Astrocyte (in vitro differentiated cells and primary cell): ENCODE results near the gene NEURL4. TPM values are rescaled to one million over a fixed set of nuclear protein-coding genes. Genes with fewer than 3 reads are reported as not detected.
A peak's percentile ranks its signal among the peaks of the same experiment; 100 is the strongest.

ENCODE experiments used
- DNase-seq: peaks from one replicate; pipeline ENCODE4 v3.0.0-alpha.2; 2010; ENCODE audit warnings: low read depth
- FAIRE-seq: peaks from 2 replicates; lab custom pipeline; 2011; peaks lifted over from hg19 to GRCh38; lab: Jason Lieb, UNC
- H2AFZ ChIP-seq: 2 replicates; pipeline ENCODE4 v1.6.0; 2012; ENCODE audit warnings: low read depth, low read length, inconsistent platforms
- H3K27ac ChIP-seq: 2 replicates; pipeline ENCODE4 v1.5.1; 2011; ENCODE audit warnings: low read depth, low read length, inconsistent platforms
- H3K27me3 ChIP-seq: 2 replicates; pipeline ENCODE4 v1.6.0; 2011; ENCODE audit warnings: low read length, inconsistent platforms; ENCODE audit not compliant: insufficient read depth
- H3K36me3 ChIP-seq: 2 replicates; pipeline ENCODE4 v1.5.1; 2011; ENCODE audit warnings: low read length, inconsistent platforms; ENCODE audit not compliant: insufficient read depth
- H3K4me1 ChIP-seq: 2 replicates; pipeline ENCODE4 v1.5.1; 2011; ENCODE audit warnings: low read length, inconsistent platforms; ENCODE audit not compliant: insufficient read depth
- H3K4me2 ChIP-seq: 2 replicates; pipeline ENCODE4 v1.6.0; 2012; ENCODE audit warnings: low read length, inconsistent platforms
- H3K4me3 ChIP-seq: 2 replicates; pipeline ENCODE4 v1.5.1; 2011; ENCODE audit warnings: low read depth, mild to moderate bottlenecking, low read length, inconsistent platforms; ENCODE audit not compliant: insufficient read depth
- H3K79me2 ChIP-seq: 2 replicates; pipeline ENCODE4 v1.6.0; 2012; ENCODE audit warnings: mild to moderate bottlenecking, low read length, inconsistent platforms; ENCODE audit not compliant: insufficient read depth
- H3K9ac ChIP-seq: 2 replicates; pipeline ENCODE4 v1.6.0; 2012; ENCODE audit warnings: mild to moderate bottlenecking, low read length, inconsistent platforms
- H3K9me3 ChIP-seq: 2 replicates; pipeline ENCODE4 v1.5.1; 2012; ENCODE audit warnings: low read depth, mild to moderate bottlenecking, low read length, inconsistent platforms; ENCODE audit not compliant: insufficient read depth
- H4K20me1 ChIP-seq: 2 replicates; pipeline ENCODE4 v1.6.0; 2012; ENCODE audit warnings: low read length, inconsistent platforms; ENCODE audit not compliant: insufficient read depth
- H3K27ac Mint-ChIP-seq: one replicate; pipeline ENCODE4 v1.8.0; 2021; ENCODE audit warnings: mild to moderate bottlenecking, mixed read lengths; ENCODE audit not compliant: unreplicated experiment
- H3K27me3 Mint-ChIP-seq: one replicate; pipeline ENCODE4 v1.8.0; 2021; ENCODE audit warnings: low read depth, mixed read lengths; ENCODE audit not compliant: unreplicated experiment
- H3K36me3 Mint-ChIP-seq: one replicate; pipeline ENCODE4 v1.8.0; 2021; ENCODE audit warnings: low read depth, mixed read lengths; ENCODE audit not compliant: unreplicated experiment
- H3K4me1 Mint-ChIP-seq: one replicate; pipeline ENCODE4 v1.8.0; 2021; ENCODE audit warnings: low read depth, mixed read lengths; ENCODE audit not compliant: unreplicated experiment
- H3K4me3 Mint-ChIP-seq: one replicate; pipeline ENCODE4 v1.8.0; 2021; ENCODE audit warnings: mild to moderate bottlenecking, moderate library complexity, mixed read lengths; ENCODE audit not compliant: unreplicated experiment
- H3K9me3 Mint-ChIP-seq: one replicate; pipeline ENCODE4 v1.8.0; 2021; ENCODE audit warnings: mild to moderate bottlenecking, mixed read lengths; ENCODE audit not compliant: unreplicated experiment
- EZH2 ChIP-seq: IDR thresholded peaks from 2 replicates; pipeline ENCODE4 v1.6.1; 2012; ENCODE audit warnings: mild to moderate bottlenecking, low read length, inconsistent platforms; ENCODE audit not compliant: insufficient read depth
- total RNA-seq: library from RNA; stranded (reverse); gene quantifications from 2 replicates; pipeline ENCODE4 v1.2.1, GENCODE V29; 2021
- TF ChIP-seq, protein P1 (sequence below): IDR thresholded peaks from 2 replicates; pipeline ENCODE4 v1.5.1; 2011; ENCODE audit warnings: low read depth, mild to moderate bottlenecking, inconsistent platforms, low read length, moderate library complexity; ENCODE audit not compliant: insufficient read depth

The NEURL4 gene
- total RNA-seq, 1 donor from 2014 or later, result 32.5 TPM

DNA sequence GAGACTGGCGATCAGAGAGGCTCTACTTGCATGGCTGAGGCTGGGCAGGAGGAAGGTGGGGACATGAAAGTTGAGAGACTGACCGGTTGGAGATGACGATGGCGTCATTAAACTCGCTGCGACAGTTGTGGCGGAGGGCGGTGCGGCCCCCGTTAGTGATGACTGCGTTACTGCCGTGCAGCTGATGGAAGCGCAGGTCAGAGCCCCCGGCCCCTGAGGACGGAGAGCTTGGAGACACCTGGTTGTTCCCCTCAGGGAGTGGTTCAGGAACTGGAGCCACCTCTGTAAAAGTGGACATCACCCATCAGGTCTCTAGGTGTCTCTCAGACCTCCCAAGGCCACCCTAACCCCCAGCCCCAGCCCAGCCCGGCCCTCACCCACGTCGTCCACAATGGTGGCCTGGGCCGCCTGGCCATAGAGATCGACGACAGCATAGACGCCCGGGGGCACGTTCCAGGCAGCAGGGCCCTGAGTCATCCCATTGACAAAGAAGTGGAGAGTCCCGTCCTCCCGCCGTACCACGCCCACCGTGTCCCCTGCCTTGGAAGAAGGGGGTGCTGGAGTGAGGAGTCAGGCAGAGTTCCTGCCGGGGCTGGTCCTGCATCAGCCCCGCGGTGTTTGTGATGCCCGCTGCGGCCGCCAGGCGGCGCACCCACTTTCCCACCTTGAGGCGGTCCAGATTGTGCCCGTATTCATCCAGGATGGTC lies 5.3 kb downstream of the NEURL4 start:
- H3K4me1 ChIP-seq, result peaks cover 8% of the 10 kb centered on the region
- TF ChIP-seq EZH2, result no peak
- TF ChIP-seq, protein P1, sequence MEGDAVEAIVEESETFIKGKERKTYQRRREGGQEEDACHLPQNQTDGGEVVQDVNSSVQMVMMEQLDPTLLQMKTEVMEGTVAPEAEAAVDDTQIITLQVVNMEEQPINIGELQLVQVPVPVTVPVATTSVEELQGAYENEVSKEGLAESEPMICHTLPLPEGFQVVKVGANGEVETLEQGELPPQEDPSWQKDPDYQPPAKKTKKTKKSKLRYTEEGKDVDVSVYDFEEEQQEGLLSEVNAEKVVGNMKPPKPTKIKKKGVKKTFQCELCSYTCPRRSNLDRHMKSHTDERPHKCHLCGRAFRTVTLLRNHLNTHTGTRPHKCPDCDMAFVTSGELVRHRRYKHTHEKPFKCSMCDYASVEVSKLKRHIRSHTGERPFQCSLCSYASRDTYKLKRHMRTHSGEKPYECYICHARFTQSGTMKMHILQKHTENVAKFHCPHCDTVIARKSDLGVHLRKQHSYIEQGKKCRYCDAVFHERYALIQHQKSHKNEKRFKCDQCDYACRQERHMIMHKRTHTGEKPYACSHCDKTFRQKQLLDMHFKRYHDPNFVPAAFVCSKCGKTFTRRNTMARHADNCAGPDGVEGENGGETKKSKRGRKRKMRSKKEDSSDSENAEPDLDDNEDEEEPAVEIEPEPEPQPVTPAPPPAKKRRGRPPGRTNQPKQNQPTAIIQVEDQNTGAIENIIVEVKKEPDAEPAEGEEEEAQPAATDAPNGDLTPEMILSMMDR, result peak; percentile 74
- H3K79me2 ChIP-seq, result peaks cover 28% of the 10 kb centered on the region
- H3K27ac ChIP-seq, result no peak overlapping the region
- H3K27me3 ChIP-seq, result no peaks in the 10 kb centered on the region
- H4K20me1 ChIP-seq, result peaks cover 11% of the 10 kb centered on the region
- Mint-ChIP-seq H3K27ac (no peak overlapping the region), H3K4me3 (no peak overlapping the region), H3K36me3 (peaks cover 18% of the 10 kb centered on the region), H3K9me3 (no peaks in the 10 kb centered on the region), H3K27me3 (no peaks in the 10 kb centered on the region), H3K4me1 (peaks cover 10% of the 10 kb centered on the region)
- no peak for DNase-seq
- H3K9me3 ChIP-seq, result no peaks in the 10 kb centered on the region
- peaks cover 16% of the 10 kb centered on the region for H3K36me3 ChIP-seq
- H3K4me3 ChIP-seq, result no peak overlapping the region
- no peak overlapping the region for H3K9ac ChIP-seq
- H3K4me2 ChIP-seq, result no peak overlapping the region
- no peak for FAIRE-seq
- H2AFZ ChIP-seq, result no peak overlapping the region

DNA sequence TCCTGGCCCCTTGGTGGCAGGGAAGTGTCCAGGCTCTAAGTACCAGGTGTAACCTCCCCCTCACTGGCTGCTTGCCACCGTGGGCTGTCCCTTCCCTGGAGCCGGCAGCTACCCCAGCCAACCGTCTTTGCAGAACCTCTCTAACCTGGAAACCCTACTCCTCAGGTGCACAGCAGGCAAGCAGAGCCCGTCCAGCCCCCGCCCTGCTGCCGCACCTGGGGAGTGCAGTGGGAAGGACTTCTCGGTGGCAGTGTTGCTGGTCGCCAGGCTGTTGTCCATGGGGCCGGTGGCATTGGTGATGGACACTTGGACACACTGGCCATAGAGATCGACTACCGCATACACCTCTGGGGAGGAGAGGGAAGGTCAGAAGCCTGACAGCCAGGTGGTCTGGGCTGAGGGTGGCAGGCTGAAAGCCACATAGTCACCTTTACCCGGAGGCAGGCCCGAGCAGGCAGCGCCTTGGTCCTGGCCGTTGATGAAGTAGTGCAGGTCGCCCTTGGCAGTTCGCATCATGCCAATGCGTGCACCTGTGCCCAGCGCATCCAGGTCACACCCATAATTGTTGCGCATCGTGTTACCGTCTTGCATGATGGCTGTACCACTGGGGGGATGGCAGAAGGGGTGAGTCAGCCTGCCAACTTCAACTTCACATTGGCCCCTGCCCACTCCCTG lies 6.5 kb downstream of the NEURL4 start:
- no peak for DNase-seq
- no peak for TF ChIP-seq EZH2
- TF ChIP-seq, protein P1, result no peak
- no peak overlapping the region for H3K9ac ChIP-seq
- H3K4me2 ChIP-seq, result no peak overlapping the region
- Mint-ChIP-seq H3K27ac (no peak overlapping the region), H3K27me3 (no peaks in the 10 kb centered on the region), H3K36me3 (peaks cover 24% of the 10 kb centered on the region), H3K4me1 (peaks cover 1% of the 10 kb centered on the region), H3K9me3 (no peaks in the 10 kb centered on the region), H3K4me3 (no peak overlapping the region)
- H3K4me3 ChIP-seq, result no peak overlapping the region
- H3K79me2 ChIP-seq, result peaks cover 16% of the 10 kb centered on the region
- H3K36me3 ChIP-seq, result peaks cover 16% of the 10 kb centered on the region
- no peak for FAIRE-seq
- H3K4me1 ChIP-seq, result no peaks in the 10 kb centered on the region
- no peak overlapping the region for H3K27ac ChIP-seq
- peaks cover 6% of the 10 kb centered on the region for H4K20me1 ChIP-seq
- no peak overlapping the region for H2AFZ ChIP-seq
- no peaks in the 10 kb centered on the region for H3K27me3 ChIP-seq
- no peaks in the 10 kb centered on the region for H3K9me3 ChIP-seq

DNA sequence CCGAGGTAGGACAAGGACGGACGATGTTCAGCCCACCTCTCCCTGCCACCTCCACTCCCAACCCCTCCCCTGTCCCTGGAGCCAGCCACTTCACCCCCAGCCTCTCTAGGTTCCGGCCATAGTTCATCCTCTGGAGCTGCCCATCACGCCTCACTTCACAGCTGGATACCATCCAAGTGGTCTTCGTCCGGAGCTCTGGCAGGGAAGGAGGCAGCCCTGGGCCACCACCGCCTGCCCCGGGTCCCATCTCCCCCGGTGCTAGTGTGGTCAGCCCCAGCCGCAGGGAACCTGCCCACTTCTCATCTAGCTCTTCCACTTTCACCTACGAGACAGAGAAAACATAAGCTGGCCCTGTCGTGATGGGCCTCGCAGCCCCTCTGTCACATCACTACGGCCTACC lies 7.7 kb downstream of the NEURL4 start:
- peaks cover 16% of the 10 kb centered on the region for H3K36me3 ChIP-seq

More for the DNA sequence above, 7.7 kb downstream of the NEURL4 start:
- no peaks in the 10 kb centered on the region for H3K27me3 ChIP-seq
- no peak overlapping the region for H3K27ac ChIP-seq
- H3K27ac Mint-ChIP-seq, result no peak overlapping the region
- no peak overlapping the region for H3K9ac ChIP-seq
- no peak overlapping the region for H3K4me3 ChIP-seq
- peaks cover 4% of the 10 kb centered on the region for H4K20me1 ChIP-seq
- peaks cover 4% of the 10 kb centered on the region for H3K79me2 ChIP-seq
- DNase-seq, result no peak
- no peak overlapping the region for H3K4me3 Mint-ChIP-seq
- H3K36me3 Mint-ChIP-seq, result peaks cover 25% of the 10 kb centered on the region
- H3K4me2 ChIP-seq, result no peak overlapping the region
- H2AFZ ChIP-seq, result no peak overlapping the region
- no peaks in the 10 kb centered on the region for H3K27me3 Mint-ChIP-seq
- FAIRE-seq, result no peak
- no peaks in the 10 kb centered on the region for H3K9me3 ChIP-seq
- H3K4me1 ChIP-seq, result no peaks in the 10 kb centered on the region
- H3K4me1 Mint-ChIP-seq, result peaks cover under 1% of the 10 kb centered on the region
- TF ChIP-seq EZH2, result no peak
- TF ChIP-seq, protein P1, result no peak
- H3K9me3 Mint-ChIP-seq, result no peaks in the 10 kb centered on the region
